ENCODE measurements around the gene SMR3B. TPM values are rescaled to one million over a fixed set of nuclear protein-coding genes. Genes with fewer than 3 reads are reported as not detected.

SMR3B gene
- total RNA-seq, 1 experiment from 2014 or later = not detected

GRCh38 chr4:70371987-70372386 lies 10.9 kb upstream of the SMR3B start:
- in situ Hi-C loops (cut with HindIII; ENCODE audit: low pct_unique_long_range_greater_than_20kb, low sequenced_read_pairs) = no loop called here
- intact Hi-C loops (cut with micrococcal nuclease; ENCODE audit: unreplicated experiment) = no loop called here
- ChIA-PET CTCF (no interaction called here), POLR2A (no interaction called here)
- Histone ChIP-seq H3K36me3 (ENCODE audit: control insufficient read depth, insufficient read depth, low read length) (no peaks in the 10 kb centered on the region), H3K9me3 (ENCODE audit: control insufficient read depth, insufficient read depth, low read depth, low read length) (no peaks in the 10 kb centered on the region), H3K4me3 (ENCODE audit: low read depth in 2 of 2, low read length in 2 of 2) (no peak overlapping the region), H3K27me3 (ENCODE audit: control insufficient read depth, insufficient read depth, low read length) (no peaks in the 10 kb centered on the region), H3K27ac (ENCODE audit: low read length) (no peak overlapping the region), H3K4me1 (ENCODE audit: control insufficient read depth, insufficient read depth, low read length) (no peaks in the 10 kb centered on the region)
- BruUV-seq (replicated peaks) = no TSS peak
- TF ChIP-seq POLR2AphosphoS5 (IDR thresholded peaks at IDR 0.05; ENCODE audit: low read depth, low read length) (no peak), CTCF (IDR thresholded peaks at IDR 0.05) (no peak), REST (IDR thresholded peaks at IDR 0.05; ENCODE audit: insufficient read depth in 1 of 2, low read depth in 2 of 2, low read length in 1 of 2) (no peak), SIN3A (IDR thresholded peaks at IDR 0.05; ENCODE audit: borderline replicate concordance, insufficient read depth, low read depth, low read length) (no peak), TCF7L2 (IDR thresholded peaks at IDR 0.05; ENCODE audit: low read depth, low read length) (no peak)
- no peak for ATAC-seq
- DNase-seq (ENCODE audit: low read depth, low spot score) = no peak

- Histone ChIP-seq H3K27ac (ENCODE audit: low read length) (no peak overlapping the region), H3K4me1 (ENCODE audit: control insufficient read depth, insufficient read depth, low read length) (no peaks in the 10 kb centered on the region), H3K27me3 (ENCODE audit: control insufficient read depth, insufficient read depth, low read length) (no peaks in the 10 kb centered on the region), H3K4me3 (ENCODE audit: low read depth in 2 of 2, low read length in 2 of 2) (no peak overlapping the region), H3K9me3 (ENCODE audit: control insufficient read depth, insufficient read depth, low read depth, low read length) (no peaks in the 10 kb centered on the region), H3K36me3 (ENCODE audit: control insufficient read depth, insufficient read depth, low read length) (no peaks in the 10 kb centered on the region)
- CTCF ChIA-PET = no interaction called here
- intact Hi-C loops (cut with micrococcal nuclease; ENCODE audit: unreplicated experiment) (no loop called here), in situ Hi-C loops (cut with HindIII; ENCODE audit: low pct_unique_long_range_greater_than_20kb, low sequenced_read_pairs) (no loop called here)
- POLR2A ChIA-PET = no interaction called here
- DNase-seq (ENCODE audit: low read depth, low spot score) (no peak), ATAC-seq (no peak)
- TF ChIP-seq SIN3A (IDR thresholded peaks at IDR 0.05; ENCODE audit: borderline replicate concordance, insufficient read depth, low read depth, low read length) (no peak), TCF7L2 (IDR thresholded peaks at IDR 0.05; ENCODE audit: low read depth, low read length) (no peak), REST (IDR thresholded peaks at IDR 0.05; ENCODE audit: insufficient read depth in 1 of 2, low read depth in 2 of 2, low read length in 1 of 2) (no peak), CTCF (IDR thresholded peaks at IDR 0.05) (no peak), POLR2AphosphoS5 (IDR thresholded peaks at IDR 0.05; ENCODE audit: low read depth, low read length) (no peak)
- no TSS peak for BruUV-seq (replicated peaks)
Measured at GRCh38 chr4:70372760-70373159, 10.2 kb upstream of the SMR3B start.

All from Panc1 (cell line).